Left hindlimb (tissue), 1 donor: ENCODE data around the gene KCNK5.

Experiments used
- DNase-seq: peaks from one replicate; pipeline ENCODE4 v3.0.0-alpha.2; 2018

Gene KCNK5

GRCh38 chr6:39240155-39240757 lies 11.0 kb upstream of the KCNK5 start:
- DNase-seq: no peak

DNA sequence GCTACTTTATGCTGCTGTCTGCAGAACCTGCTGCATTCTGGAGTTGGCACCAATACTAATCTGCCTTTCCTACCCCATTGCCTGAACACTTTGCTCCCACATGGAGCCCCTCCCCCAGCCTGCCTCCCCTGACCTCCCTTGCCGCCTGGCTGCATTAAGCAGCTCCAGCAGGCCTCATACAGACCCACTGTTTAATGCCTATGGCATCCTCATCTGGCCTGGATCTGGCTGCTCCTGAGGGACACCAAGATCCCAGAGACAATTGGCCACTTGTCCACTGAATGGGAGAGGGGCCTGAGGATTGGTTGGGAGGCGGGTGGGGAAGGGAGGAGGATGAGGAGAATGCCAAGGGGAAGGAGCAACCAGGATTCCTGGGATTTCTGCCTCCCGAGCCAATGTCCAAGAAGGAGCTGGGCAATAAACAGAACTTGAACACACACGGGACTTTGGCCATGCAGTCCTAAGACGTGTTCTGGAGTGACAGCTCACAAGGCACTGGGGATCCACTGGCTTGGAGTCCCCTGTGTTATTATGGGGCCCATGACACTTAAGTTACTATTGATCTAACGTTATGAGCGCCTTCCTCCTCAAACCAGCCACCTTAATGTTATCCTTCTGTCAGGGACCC lies 10.4 kb upstream of the KCNK5 start:
- no peak for DNase-seq

DNA sequence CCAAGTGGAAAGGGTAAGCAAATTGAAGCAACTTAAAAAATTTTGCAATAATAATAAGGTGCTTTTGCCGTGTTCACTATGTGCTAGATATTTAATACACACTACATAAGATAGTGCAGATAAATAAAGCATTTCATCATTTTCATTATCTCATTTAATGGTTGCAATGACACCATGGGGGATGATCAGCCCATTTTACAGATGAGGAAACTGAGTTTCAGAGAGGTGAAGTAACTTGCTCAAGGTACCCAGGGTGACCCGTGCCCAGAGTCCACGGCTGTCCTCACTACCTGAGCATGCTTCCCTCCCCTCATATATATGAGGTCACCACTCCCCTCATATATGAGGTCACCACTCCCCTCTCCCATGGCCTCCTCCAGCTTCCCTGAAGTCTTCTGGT lies 7.5 kb upstream of the KCNK5 start:
- DNase-seq: no peak

DNA sequence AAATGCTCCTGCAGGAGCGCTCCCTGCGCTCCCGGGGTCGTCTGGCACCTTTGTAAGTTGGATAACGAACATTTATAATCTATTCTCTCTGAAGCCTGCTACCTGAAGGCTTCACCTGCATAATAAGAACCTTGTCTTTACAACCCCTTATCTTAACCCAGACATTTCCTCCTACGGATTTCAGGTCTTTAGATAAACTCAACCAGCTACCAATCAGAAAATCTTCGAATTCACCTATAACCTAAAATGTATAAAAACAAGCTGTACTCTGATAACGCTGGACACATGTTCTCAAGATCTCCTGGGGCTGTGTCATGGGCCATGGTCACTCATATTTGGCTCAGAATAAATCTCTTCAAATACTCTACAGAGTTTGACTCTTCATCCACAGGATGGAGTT lies 4.1 kb upstream of the KCNK5 start:
- no peak for DNase-seq

DNA sequence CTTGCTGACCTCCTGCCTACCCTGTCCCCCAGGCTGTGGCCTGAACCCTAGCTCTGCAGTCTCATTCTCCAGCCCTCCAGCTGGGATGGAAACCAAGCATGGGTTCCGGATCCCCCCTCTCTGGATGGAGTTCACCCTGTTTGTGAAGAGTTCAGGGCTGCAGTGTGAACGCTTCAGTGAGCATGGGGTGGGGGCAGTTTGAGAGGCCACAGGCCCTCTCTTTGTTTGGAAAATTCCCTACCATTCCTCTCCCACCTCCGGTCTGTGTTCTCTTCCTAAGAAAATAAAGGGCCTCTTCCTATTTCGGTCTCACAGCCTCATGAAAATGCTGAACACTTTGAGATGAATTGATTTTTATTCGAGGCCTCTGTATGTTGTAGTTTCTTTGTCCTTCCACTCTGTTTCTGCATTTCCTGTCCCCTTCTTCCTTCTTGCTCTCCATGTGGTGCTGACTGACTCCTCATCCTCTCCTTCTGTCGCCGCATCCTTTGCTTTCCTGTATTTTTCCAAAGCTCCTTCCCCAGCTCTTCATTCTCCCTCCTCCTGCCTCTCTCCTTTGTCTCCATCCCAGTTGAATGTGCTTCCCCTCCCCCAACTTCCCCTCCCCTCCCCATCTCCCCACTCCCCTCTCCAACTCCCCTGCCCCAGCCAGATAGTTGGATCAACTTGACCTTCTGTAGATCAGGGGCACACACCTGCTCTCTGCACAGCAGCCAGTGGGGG lies 2.4 kb upstream of the KCNK5 start:
- no peak for DNase-seq

DNA sequence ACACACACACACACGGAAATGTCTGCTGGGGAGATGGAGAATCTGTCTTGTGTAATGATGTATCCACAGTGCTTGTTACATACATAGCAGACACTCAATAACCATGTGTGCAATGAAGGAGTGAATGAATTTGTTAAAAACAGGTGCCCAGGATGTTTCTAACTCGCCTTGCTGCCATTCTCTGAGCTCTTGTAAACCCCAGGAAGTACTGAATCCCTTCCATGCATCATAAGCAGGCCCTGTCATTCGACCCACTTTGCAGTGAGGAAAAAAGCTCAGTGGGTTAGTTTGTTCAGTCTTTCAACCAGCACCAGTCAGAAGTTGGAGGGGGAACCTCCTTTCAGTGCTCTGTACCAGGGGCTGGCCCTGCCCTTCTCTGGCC lies 1.4 kb upstream of the KCNK5 start:
- no peak for DNase-seq

- no peak for DNase-seq
Observed at GRCh38 chr6:39228111-39228971, 934 bp downstream of the KCNK5 start.

DNA sequence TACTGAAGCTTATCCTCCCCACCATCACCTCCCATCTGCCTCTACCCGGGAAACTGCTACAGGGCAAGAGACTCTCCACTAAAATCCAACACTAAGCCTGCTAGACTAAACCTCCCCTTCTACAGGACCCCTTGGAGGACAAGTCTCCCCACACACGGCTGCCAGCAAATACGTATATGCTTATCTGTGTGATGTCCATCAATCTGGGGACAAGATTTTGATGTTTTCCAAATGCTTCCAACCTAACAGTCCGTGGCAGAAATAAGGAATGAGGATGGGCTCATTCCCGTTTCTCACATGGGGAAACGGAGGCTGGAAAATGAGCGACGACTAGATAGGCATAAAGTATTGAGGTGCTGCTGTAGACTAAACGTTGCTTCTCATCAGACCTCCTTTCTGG lies 1.8 kb downstream of the KCNK5 start:
- no peak for DNase-seq

DNA sequence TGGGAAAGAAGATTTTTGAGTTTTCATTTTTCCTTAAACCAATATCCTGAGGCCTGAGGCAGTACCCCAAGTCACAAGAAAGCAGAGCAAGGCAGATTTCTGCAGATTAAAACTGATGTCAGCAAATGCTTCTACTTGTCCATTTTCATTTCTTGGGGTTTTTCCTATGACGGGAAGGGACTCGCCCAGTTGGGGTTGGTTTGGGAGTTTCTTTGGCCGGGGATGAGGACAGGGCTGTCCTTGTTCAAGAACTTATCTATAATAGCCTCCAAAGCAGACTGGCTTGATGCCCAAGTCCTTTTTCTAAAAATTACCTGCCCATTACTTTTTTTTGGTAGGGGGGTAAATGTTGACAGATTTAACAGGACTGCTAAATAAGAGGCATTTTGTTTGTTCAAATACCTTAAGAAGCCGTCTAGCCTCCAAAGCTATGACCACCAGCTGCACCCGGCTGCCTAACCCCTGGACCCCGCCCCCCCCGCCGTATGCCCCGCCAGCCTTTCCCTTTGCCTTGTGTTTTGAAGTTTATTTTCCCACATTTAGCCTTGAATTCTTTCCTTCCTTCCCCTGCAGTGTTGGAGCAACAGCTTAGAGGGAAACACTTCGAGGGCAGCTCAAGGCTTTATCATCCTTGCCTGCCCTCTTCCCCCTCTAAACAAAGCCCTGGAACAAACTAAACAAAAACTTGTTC lies 2.5 kb downstream of the KCNK5 start:
- no peak for DNase-seq

DNA sequence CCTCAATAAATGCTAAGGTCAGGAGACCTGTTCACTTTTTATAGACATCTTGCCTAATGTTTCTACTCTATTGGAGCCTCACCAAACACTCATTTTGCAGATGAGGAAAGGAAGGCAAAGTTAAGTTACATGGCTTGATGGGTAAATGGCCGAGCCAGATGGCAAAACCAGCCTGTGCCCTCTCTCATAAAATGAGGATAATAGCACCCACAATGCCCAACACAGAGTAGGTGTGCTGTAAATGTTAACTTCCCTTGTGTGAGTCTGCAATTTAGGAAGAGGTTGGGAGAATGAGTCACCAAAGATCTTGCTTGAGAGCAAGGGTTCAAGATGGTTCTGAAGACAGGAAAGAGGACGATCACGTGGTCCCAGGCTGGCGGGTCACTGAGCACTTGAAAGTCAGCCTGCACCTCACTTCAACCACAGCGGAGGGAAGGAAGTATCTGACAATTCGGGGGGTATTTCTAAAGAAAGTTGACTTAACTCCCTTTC lies 3.3 kb downstream of the KCNK5 start:
- no peak for DNase-seq

- no peak for DNase-seq
Observed at GRCh38 chr6:39225543-39225942, 3.7 kb downstream of the KCNK5 start.

- DNase-seq: no peak
Observed at GRCh38 chr6:39224523-39225182, 4.6 kb downstream of the KCNK5 start.

- no peak for DNase-seq
Observed at GRCh38 chr6:39224011-39224410, 5.3 kb downstream of the KCNK5 start.

GRCh38 chr6:39223555-39223954 lies 5.7 kb downstream of the KCNK5 start:
- no peak for DNase-seq

DNA sequence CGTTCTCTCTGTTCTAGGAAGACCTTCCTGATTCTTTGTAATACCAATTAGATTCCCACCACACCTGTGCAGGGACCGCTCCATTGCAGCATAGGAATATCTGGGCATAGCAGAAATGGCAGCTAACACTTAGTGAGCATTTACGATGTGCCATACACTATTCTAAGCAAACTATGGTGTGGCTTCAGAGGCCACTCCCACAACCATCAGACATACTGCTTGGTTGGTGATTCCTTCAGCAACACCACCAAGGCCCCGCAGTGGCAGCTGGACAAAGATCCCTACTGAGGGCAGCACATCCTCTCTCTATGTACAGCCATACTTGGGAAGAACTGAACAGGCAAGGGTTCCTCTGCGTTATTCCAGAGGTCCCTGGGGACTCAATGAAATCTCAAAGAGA lies 6.2 kb downstream of the KCNK5 start:
- DNase-seq: no peak

- DNase-seq: no peak
Observed at GRCh38 chr6:39221779-39222641, 7.3 kb downstream of the KCNK5 start.

DNA sequence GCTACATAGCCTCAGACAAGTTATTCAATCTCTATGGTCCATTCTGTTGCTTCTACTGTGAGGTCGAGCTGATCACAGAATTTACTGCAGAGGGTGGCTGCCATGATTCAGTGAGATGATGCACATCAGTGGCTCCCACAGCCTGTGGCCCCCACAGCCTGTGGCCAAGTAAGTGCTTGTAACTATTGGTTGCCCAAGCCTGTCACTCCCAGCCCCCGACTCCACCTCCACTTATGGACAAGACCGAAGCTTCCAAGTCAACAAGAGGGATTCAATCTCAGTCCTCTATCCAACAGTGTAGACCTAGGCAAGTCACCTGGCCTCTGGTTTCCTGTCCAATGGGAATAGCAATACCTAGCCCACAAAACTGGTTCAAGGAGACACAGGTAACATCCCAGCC lies 8.2 kb downstream of the KCNK5 start:
- DNase-seq: no peak

DNA sequence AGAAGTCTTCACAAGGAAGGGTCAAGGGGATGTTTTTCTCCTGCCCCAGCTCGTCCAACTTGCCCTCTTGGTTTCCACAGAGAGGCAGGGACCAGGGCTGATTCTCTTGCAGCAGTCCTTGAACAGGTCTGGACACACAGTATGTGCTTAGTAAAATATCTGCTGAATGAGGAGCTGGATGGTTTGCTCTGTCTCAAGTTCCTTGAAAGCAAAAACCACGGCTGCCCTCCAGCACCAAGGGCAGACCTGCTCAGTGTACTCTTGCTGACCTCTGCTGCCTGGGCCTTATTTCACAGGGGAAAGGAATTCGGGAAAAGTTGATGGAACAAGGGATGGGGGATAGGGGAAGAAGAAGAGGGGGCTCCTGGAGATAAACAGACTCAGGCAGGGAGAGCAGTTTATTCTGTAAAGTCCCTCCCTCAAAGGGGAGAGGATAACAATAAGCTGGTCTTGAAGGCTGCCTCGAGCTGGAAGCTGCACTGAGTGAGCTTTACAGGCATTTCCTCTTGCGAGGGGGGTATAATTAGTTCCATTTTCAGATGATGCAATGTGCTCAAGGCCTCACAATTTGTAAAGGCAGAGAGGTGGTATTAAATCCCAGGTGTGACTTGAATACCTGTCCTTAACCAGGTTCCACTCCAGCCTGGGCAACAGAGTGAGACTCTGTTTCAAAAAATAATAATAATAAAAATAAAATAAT lies 10.3 kb downstream of the KCNK5 start:
- DNase-seq: no peak

- DNase-seq: no peak
Observed at GRCh38 chr6:39217177-39217864, 12.0 kb downstream of the KCNK5 start.

DNA sequence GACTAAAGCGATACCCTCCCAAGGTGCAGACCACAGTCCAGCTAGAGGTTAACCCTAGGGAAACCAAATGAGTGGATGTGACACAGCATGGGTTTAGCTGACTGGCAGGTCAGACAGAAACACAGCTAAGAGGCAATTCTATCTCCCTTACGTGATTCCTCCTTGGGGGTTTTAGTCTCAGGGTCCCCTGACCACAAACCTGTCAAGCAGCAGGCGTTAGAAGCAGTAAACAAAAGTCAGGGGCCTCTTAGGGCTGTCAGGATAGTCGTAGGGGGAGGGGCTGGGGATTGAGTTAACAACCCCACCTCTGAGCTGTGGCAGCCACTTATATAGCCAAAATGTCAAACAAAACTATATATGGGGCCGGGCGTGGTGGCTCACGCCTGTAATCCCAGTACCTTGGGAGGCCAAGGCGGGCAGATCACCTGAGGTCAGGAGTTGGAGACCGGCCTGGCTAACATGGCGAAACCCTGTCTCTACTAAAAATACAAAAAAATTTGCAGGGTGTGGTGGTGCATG lies 13.6 kb downstream of the KCNK5 start:
- no peak for DNase-seq
